T-helper 1 cell treated with Interleukin-12 subunit alpha and Interleukin-12 subunit beta and Interleukin-4 antibody, amounts not matched to agents 30 μg/mL and 1 μg/mL, for 36 hours (primary cell): Measurements from ENCODE around the gene BACH2.
A peak's percentile ranks its signal among the peaks of the same experiment; 100 is the strongest.

Source experiments
- H3K27ac Mint-ChIP-seq: one replicate; pipeline ENCODE4 v1.8.0; 2021; ENCODE audit warnings: mild to moderate bottlenecking, mixed read lengths
- H3K27me3 Mint-ChIP-seq: one replicate; pipeline ENCODE4 v1.8.0; 2021; ENCODE audit warnings: low read depth, mixed read lengths
- H3K36me3 Mint-ChIP-seq: one replicate; pipeline ENCODE4 v1.8.0; 2021; ENCODE audit warnings: low read depth, mixed read lengths
- H3K4me1 Mint-ChIP-seq: one replicate; pipeline ENCODE4 v1.8.0; 2021; ENCODE audit warnings: low read depth, mixed read lengths
- H3K4me3 Mint-ChIP-seq: one replicate; pipeline ENCODE4 v1.8.0; 2021; ENCODE audit warnings: mild to moderate bottlenecking, moderate library complexity, mixed read lengths
- H3K9me3 Mint-ChIP-seq: one replicate; pipeline ENCODE4 v1.8.0; 2021; ENCODE audit warnings: mixed read lengths

BACH2 gene

DNA sequence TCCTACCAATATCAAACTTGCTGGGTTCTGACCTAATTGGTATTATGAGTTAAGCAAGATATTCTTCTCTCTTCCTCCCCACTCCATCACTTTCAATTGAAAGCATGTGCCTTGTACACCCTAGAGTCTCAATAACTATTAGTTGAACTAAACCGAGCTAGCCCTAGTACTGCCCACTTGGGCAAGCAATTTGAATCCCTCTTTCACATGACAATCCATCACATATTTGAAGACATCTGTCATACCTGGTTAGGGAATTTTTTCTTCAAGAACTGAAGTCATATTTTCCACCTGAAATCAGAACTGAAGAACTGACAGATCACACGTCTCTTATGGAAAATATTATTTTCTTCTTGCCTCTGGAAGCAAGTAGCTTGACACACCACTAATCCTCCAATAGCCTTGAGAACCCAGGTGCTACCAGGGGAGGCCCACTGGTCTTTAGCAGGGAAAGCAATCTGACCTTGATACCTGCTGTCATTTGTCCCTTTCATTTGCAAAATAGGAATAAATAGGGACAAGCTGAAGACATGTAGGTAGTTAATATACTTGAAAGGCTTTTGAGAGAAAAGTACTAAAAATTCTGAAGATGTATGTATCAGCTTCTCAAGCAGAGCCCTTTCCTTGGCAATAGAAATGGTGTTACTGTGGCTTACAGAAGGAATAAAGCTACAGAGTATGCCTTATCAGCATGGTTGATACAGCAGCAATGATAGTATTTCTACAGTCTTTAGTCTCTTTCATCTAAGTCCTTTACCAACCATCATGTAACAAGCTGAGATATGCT is 331.0 kb downstream of the BACH2 start:
- Mint-ChIP-seq H3K27me3 (no peaks in the 10 kb centered on the region), H3K36me3 (peaks cover 16% of the 10 kb centered on the region), H3K4me3 (no peak overlapping the region), H3K4me1 (peaks cover 19% of the 10 kb centered on the region), H3K27ac (no peak overlapping the region), H3K9me3 (no peaks in the 10 kb centered on the region)

- H3K9me3 Mint-ChIP-seq: no peaks in the 10 kb centered on the region
- peaks cover 19% of the 10 kb centered on the region for H3K4me1 Mint-ChIP-seq
- H3K27ac Mint-ChIP-seq: no peak overlapping the region
- H3K4me3 Mint-ChIP-seq: no peak overlapping the region
- peaks cover 19% of the 10 kb centered on the region for H3K36me3 Mint-ChIP-seq
- H3K27me3 Mint-ChIP-seq: no peaks in the 10 kb centered on the region
Observed at GRCh38 chr6:89963391-89963790, 333.3 kb downstream of the BACH2 start.

GRCh38 chr6:89961481-89961880 is 335.2 kb downstream of the BACH2 start:
- Mint-ChIP-seq H3K27me3 (no peaks in the 10 kb centered on the region), H3K36me3 (peaks cover 19% of the 10 kb centered on the region), H3K27ac (no peak overlapping the region), H3K4me3 (no peak overlapping the region), H3K9me3 (no peaks in the 10 kb centered on the region), H3K4me1 (peaks cover 18% of the 10 kb centered on the region)

DNA sequence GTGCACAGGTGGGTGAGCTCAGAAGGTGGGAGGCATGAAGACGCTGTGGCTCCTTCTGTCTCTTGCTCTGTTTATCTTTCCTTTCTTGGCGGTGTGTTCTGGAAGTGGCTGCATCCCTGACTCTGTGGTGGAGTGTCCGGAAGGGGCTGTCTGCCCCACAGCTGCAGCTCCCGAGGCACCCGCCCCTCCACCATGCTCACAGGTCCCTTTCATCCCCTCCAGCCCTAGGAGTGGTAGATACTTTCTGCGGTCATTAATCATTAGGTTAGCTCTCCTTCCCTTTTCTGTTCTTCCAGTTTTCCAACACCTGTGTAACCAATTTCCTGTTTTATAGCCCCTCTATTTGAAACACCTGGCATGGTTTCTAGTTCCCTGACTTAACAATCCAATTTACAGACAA is 336.8 kb downstream of the BACH2 start:
- H3K9me3 Mint-ChIP-seq: no peaks in the 10 kb centered on the region
- H3K27me3 Mint-ChIP-seq: no peaks in the 10 kb centered on the region
- H3K4me1 Mint-ChIP-seq: peaks cover 21% of the 10 kb centered on the region
- H3K36me3 Mint-ChIP-seq: peaks cover 20% of the 10 kb centered on the region
- H3K27ac Mint-ChIP-seq: no peak overlapping the region
- no peak overlapping the region for H3K4me3 Mint-ChIP-seq

GRCh38 chr6:89956182-89956581 is 340.5 kb downstream of the BACH2 start:
- H3K9me3 Mint-ChIP-seq: no peaks in the 10 kb centered on the region
- no peak overlapping the region for H3K4me3 Mint-ChIP-seq
- no peak overlapping the region for H3K27ac Mint-ChIP-seq
- H3K27me3 Mint-ChIP-seq: no peaks in the 10 kb centered on the region
- H3K36me3 Mint-ChIP-seq: peaks cover 17% of the 10 kb centered on the region
- H3K4me1 Mint-ChIP-seq: peaks cover 44% of the 10 kb centered on the region

DNA sequence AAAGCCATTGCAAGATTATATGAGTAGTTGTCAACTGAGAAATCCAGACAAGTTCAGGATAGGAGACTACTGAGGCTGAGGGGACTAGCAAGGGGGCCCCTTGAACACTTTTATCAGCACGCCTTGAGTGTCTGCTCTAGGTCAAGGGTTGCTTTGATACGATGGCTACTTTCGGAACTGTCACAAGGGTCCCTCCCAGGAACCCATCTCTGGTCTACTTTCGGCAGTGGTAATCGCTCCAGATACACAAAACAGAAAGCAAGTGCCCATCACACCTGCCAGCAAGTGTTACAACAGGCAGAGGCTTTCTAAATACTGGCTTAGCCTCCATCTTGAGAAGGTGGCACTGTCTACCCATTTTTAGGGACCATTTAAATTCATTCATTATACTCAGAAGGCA is 341.3 kb downstream of the BACH2 start:
- Mint-ChIP-seq H3K27ac (peak overlapping the region; percentile 27), H3K9me3 (no peaks in the 10 kb centered on the region), H3K4me3 (no peak overlapping the region), H3K4me1 (peaks cover 45% of the 10 kb centered on the region), H3K36me3 (peaks cover 15% of the 10 kb centered on the region), H3K27me3 (no peaks in the 10 kb centered on the region)

DNA sequence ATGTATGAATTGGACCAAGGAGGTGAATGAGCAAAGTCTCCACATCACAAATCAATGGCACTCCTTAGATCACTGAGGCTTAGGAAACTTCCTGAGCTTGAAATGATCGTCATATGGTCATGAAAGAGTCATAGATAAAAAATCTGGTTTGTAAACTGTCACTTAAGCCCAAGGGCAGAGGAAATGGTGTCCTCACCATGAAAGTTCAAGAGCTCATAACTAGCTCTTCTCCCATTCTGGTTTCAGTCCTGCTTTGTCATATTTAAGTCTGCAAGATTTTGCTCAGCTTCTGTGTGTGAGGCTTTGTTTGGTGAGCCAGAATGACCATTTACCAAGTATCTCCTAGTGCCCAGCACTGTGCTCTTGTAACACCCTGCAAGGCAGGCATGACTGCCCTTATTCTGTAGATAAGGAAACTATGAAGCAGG is 341.9 kb downstream of the BACH2 start:
- H3K36me3 Mint-ChIP-seq: peaks cover 15% of the 10 kb centered on the region
- peak overlapping the region; percentile 61 for H3K27ac Mint-ChIP-seq
- H3K4me3 Mint-ChIP-seq: peak overlapping the region; percentile 32
- no peaks in the 10 kb centered on the region for H3K27me3 Mint-ChIP-seq
- H3K9me3 Mint-ChIP-seq: no peaks in the 10 kb centered on the region
- peaks cover 45% of the 10 kb centered on the region for H3K4me1 Mint-ChIP-seq

GRCh38 chr6:89952686-89953085 is 344.0 kb downstream of the BACH2 start:
- no peaks in the 10 kb centered on the region for H3K27me3 Mint-ChIP-seq

GRCh38 chr6:89952105-89952671 is 344.5 kb downstream of the BACH2 start:
- Mint-ChIP-seq H3K4me1 (peaks cover 52% of the 10 kb centered on the region), H3K27ac (peak overlapping the region; percentile 74), H3K36me3 (peaks cover 24% of the 10 kb centered on the region), H3K9me3 (no peaks in the 10 kb centered on the region), H3K4me3 (peak overlapping the region; percentile 30), H3K27me3 (no peaks in the 10 kb centered on the region)

More at GRCh38 chr6:89952686-89953085, 344.0 kb downstream of the BACH2 start:
- Mint-ChIP-seq H3K36me3 (peaks cover 22% of the 10 kb centered on the region), H3K4me3 (peak overlapping the region; percentile 30), H3K9me3 (no peaks in the 10 kb centered on the region), H3K27ac (peak overlapping the region; percentile 74), H3K4me1 (peaks cover 51% of the 10 kb centered on the region)

- H3K27ac Mint-ChIP-seq: peak overlapping the region; percentile 74
- H3K27me3 Mint-ChIP-seq: no peaks in the 10 kb centered on the region
- peaks cover 55% of the 10 kb centered on the region for H3K4me1 Mint-ChIP-seq
- peak overlapping the region; percentile 30 for H3K4me3 Mint-ChIP-seq
- H3K9me3 Mint-ChIP-seq: no peaks in the 10 kb centered on the region
- peaks cover 28% of the 10 kb centered on the region for H3K36me3 Mint-ChIP-seq
Observed at GRCh38 chr6:89951574-89952104, 345.0 kb downstream of the BACH2 start.

DNA sequence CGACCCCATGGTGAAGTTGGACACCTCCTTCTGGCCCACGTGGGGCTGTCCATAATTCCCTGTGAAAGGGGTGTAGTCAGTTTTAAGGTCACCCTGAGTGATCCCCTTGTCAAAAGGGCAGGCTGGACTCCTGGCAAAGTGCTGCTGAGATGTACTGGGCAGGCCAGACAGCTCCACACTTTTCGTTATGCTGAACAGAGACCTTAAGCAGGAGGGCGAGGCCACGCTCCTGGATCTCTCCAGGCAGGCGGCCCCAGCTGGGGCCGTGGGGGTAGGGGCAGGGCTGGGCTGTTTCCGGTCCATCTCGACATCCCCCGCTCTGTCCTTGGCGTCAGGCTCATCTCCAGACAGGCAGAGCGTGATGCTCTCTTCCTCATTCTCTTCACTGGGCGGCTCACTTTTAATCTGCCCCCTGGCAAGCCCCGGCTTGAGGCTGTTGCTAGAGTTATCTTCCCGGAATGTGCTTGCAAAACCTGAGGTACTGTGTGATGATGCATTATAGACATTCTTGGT is 345.7 kb downstream of the BACH2 start:
- Mint-ChIP-seq H3K27ac (no peak overlapping the region), H3K4me1 (peaks cover 49% of the 10 kb centered on the region), H3K36me3 (peaks cover 25% of the 10 kb centered on the region), H3K4me3 (no peak overlapping the region), H3K9me3 (no peaks in the 10 kb centered on the region), H3K27me3 (no peaks in the 10 kb centered on the region)

GRCh38 chr6:89950446-89950845 is 346.2 kb downstream of the BACH2 start:
- Mint-ChIP-seq H3K4me3 (no peak overlapping the region), H3K27ac (no peak overlapping the region), H3K36me3 (peaks cover 25% of the 10 kb centered on the region), H3K27me3 (no peaks in the 10 kb centered on the region), H3K4me1 (peaks cover 49% of the 10 kb centered on the region), H3K9me3 (no peaks in the 10 kb centered on the region)

DNA sequence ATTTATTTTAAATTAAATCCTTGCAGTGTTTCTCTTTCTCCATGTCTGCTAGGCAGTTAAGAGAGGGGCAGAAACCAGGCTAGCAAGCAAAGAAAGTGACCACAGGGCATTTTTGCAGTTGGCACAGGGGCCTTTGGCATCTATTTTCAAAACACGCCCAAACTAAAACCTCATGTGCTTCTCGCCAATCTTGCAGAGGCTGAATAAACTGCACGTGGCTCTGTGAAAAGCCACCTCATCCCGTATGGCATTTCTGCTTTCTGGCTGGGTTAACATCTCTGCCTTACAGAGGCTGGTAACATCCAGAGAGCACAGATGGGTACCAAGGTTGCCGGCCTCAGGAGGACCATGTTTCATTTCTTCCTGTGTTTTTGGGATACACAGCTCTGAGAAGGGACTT is 347.8 kb downstream of the BACH2 start:
- Mint-ChIP-seq H3K4me1 (peaks cover 41% of the 10 kb centered on the region), H3K36me3 (peaks cover 26% of the 10 kb centered on the region), H3K4me3 (no peak overlapping the region), H3K27me3 (no peaks in the 10 kb centered on the region), H3K9me3 (no peaks in the 10 kb centered on the region), H3K27ac (no peak overlapping the region)

DNA sequence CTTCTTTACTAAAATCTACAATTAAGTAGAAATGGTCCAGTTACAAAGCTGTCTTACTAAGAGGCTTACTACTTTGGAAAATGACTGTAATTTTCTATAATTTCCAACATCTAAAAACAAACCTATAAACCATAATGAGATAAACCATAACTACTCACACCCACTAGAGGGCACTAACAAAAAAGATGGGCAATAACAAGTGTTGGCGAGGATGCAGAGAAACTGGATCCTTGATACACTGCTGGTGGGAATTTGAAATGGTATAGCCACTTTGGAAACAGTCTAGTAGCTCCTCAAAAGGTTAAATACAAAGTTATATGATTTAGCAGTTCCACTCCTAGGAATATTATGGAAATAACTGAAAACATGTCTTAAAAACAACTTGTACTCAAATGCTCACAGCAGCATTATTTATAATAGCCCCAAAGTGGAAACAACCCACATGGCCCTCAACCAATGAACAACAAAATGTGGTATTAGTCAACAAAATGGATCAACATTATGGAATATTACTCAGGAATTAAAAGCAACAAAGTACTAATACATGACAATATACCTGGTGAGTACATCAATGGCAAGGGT is 351.7 kb downstream of the BACH2 start:
- H3K9me3 Mint-ChIP-seq: no peaks in the 10 kb centered on the region
- H3K4me3 Mint-ChIP-seq: no peak overlapping the region
- peaks cover 23% of the 10 kb centered on the region for H3K36me3 Mint-ChIP-seq
- peaks cover 20% of the 10 kb centered on the region for H3K4me1 Mint-ChIP-seq
- H3K27ac Mint-ChIP-seq: no peak overlapping the region
- no peaks in the 10 kb centered on the region for H3K27me3 Mint-ChIP-seq
